ENCODE results near the gene SPAG7.

The SPAG7 gene

DNA sequence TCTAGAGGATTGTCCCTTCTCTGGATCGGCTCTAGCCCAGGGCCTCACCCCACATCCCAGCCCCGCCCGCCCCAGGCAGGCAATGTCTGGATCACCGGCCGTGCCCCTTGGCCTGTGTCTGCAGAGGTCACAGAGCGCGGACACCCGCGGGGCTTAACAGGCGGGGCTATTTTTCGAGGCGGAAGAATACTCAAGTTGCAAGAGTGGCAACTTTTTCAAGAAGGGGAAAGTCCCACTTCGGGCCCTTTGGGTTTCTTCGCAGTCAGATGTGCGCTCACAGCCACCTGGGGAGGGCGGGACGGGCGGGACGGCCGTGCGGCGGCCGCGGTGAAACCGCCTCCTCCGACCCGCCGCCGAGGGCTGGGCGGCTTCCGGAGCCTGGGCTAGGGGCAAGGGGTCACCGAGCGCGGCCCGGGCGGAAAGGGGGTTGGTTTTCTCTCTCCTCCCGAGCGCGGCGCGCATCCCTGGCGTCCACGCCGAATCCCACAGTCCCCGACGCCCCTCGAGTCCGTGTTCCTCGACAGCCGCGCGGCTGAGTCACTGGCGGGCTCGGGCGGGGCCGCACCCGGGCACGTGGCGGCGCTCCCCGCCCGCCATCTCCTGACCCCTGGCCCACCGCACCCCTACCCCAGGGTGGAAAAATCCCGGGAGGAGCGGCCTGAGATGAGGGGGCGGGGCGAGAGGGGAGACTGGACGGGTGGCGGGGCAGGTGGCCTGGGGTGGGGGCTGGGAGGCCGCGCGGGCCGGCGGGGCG is 18.1 kb downstream of the SPAG7 start:
- DNase-seq = peak; percentile 84

DNA sequence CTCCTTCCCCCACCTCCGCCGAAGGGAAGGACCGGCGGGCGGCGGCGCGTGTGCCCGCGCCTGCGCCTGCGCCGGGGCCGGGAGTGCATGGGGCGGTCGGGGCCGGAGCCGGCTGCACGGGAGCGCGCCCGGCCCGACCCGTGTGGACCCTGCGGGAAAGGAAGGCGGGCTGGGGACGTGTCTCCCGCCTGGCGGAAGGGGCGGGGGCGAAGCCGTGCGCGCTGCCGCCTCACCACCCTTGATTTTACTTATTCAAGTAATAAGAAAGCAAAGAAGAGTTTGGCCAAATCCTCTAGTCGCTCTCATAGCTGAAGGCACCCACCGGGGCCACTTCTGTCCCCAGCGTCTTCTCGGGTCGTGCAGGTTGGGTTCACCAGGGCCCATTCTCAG is 18.7 kb downstream of the SPAG7 start:
- peak; percentile 82 for DNase-seq

DNA sequence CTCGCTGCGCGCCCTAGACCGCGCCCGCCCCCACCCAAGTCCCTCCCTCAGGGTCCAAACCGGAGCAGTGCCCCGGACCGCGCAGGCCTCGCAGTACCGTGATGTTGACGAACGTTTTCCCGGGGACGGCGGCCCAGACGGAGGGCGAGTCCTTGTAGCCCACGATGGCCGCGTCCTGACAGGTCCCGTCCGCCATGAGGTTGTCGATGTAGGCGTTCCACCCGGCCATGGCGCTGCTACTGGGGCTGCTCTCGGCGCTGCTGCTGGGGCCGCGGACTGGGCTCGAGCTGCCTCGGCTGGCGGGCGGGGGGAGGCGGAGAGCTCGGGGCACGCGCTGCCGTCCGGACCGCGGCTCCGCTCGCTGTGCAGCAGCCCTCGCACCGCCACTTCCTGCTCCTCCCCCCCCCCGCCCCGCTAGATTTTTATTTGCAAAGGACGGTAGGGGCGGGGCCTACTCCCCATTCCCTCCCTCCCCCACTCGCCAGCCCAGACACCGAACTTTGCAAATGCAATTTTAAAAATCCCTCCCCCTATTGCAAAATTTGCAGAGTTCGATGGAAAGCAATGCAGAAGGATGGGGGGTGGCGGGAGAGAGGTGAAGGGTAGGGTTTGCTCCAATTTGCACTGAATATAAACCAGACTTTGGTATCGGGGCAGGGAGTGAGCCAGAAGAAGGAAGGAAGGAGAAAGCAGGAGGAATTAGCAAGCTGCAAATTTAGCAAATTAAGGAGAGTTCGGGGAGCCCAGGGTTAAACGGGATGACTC is 19.3 kb downstream of the SPAG7 start, which contains the start of gene PFN1:
PFN1 (minus strand) TSS at position 365 of the 765 bp plus-strand sequence; CDS start at position 229, 136 bp downstream.
- DNase-seq = peak; percentile 92

DNA sequence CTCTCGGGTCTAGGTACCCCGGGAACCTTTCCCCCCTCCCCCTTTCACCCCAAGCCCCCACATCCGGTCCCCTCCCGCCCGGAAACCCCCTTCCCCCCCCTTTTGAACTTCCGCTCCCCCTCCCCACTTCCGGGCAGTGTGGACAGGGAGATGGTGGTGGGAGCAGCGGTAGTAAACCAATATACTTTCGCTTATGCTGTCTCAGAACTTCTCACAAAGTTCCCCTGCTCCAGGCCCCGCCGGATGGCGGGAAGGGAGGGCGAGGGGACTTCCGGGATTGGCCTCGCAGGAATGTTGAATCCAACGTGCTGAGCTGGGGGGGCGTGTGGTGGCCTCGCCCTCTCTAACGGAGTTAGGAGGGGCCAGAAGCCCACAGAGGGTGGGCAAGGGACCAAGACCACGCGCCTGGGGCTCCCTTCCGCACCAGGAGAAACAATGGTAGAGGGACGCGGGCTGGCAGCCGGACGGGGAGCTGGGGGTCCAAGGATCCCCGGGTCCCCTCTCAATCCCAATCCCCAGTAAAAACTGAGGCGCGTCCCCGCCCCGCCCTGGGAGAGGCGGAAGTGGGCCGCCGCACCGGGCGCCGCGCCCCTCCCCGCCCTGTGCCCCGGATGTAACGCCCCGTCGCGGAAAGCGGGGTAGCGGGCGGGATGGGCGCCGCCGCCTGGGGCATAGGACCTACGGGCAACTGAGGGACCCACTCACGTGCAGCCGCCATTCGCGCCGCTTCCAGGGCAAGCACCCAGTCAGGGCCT is 20.0 kb downstream of the SPAG7 start:
- peak; percentile 58 for DNase-seq

GRCh38 chr17:4947010-4947410 is 20.6 kb downstream of the SPAG7 start:
- DNase-seq = no peak

DNA sequence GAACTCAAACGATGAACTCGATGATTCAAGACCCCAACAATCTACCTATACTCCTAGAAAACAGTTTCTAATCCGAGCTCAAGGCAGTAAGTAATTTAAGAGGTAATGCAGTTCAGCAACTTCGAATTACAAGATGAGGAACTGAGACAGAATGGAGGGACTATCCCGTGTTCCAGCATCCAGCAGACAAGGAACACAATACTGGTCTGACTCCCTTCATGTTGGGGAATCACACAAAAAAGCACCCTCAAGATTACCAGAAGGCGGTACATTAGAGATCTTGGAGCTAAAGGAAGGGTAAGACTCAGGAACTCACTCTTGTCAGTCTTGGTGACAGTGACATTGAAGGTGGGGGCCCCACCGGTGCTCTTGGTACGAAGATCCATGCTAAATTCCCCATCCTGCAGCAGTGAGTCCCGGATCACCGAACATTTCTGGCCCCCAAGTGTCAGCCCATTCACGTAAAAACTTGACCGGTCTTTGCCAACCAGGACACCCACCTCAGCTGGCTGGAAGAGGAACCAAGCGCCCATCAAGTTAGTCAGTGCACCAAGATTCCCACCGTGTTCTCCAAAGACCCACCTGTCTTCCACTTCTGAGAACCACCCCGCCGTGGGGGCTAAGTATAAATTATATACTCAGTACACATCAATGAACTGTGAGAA is 21.2 kb downstream of the SPAG7 start:
- no peak for DNase-seq

- DNase-seq = no peak
Measured at GRCh38 chr17:4945944-4946280, 21.7 kb downstream of the SPAG7 start.

- DNase-seq = peak; percentile 76
Measured at GRCh38 chr17:4945176-4945943, 22.3 kb downstream of the SPAG7 start.

DNA sequence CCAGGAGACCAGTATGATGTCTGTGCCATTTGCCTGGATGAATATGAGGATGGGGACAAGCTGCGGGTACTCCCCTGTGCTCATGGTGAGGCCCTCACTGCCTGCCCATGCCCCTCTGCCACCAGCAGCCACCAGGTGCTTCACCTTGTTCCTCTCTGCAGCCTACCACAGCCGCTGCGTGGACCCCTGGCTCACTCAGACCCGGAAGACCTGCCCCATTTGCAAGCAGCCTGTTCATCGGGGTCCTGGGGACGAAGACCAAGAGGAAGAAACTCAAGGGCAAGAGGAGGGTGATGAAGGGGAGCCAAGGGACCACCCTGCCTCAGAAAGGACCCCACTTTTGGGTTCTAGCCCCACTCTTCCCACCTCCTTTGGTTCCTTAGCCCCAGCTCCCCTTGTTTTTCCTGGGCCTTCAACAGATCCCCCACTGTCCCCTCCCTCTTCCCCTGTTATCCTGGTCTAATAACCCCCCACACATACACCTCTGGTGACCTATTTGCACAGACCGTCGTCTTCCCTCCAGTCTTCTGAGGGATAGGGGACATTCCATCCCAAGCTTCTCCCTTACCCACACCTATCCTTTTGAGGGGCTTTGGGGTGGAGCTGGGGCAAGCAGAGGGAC is 23.0 kb downstream of the SPAG7 start:
- no peak for DNase-seq

DNA sequence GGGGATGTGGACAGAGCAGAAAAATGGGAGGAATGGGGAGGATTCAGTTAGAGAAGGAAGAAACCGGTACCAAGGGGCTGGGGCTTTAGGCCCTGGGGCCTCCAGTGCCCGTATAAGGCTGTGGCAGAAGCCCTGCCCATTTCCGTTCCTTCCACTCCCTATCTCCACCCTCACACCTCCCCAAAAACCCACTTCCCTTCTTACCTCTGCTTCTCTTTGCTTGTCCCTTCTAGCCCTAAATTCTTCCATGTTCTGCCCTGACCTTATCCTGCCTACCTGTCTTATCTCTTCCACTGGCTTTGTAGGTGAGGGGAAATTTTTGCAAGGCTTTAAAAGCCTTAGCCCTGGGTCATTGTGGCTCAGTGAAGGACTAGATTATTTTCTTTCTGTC is 23.5 kb downstream of the SPAG7 start:
- DNase-seq = peak; percentile 43

GRCh38 chr17:4942760-4943508 is 24.7 kb downstream of the SPAG7 start:
- no peak for DNase-seq

DNA sequence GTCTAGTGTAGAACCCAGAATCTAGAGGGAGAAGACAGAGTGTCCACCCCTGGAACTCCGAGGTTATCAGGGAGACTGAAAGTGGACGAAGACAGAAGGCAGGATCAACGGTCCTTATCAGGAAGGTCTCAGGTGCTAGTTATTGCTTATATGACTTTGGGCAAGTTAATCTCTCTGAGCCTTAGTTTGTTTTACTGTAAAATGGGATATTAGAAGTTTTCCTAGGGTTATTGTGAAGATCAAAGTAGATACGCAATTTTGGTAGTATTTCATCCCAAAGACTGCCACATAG is 26.4 kb downstream of the SPAG7 start:
- no peak for DNase-seq

DNA sequence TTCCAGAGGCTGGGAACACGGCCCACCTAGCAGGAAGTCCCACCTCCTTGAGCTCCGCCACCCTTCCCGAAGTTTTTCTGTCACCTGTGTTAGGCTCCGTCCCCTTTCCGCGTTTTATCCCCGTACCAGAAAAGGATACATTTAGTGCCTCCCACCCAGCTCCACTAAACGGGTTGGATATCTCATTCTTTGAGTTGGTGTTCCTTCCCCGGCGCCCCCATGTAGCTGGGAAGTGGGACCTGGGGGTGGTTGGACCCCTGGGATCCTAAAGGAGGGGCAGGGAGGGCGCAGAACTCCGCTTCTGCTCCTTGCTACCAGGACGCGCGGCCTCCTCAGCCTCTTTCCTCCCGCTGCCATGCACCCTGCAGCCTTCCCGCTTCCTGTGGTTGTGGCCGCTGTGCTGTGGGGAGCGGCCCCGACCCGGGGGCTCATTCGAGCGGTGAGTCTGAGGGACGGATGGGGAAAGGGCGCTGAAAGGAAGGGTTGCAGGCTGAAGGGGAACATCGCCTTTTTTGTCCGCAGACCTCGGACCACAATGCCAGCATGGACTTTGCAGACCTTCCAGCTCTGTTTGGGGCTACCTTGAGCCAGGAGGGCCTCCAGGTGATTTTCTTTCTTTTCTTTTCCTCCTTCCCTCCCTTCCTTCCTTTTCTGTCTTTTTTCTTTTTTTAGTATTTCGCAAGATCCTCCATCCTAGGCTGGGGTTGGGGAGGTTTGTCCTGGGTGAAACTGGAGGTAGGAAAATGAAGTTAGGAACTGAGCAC is 26.9 kb downstream of the SPAG7 start:
- DNase-seq = no peak

- peak; percentile 99 for DNase-seq
Measured at GRCh38 chr17:4939796-4940554, 27.6 kb downstream of the SPAG7 start, which contains the start of the genes RNF167 and SLC25A11. Gene RNF167, plus strand, starts transcription at chr17:4940268. Its CDS starts 642 bp downstream, at chr17:4940910. Gene SLC25A11, minus strand, starts transcription at chr17:4940046. Its CDS starts 136 bp downstream, at chr17:4939910.

DNA sequence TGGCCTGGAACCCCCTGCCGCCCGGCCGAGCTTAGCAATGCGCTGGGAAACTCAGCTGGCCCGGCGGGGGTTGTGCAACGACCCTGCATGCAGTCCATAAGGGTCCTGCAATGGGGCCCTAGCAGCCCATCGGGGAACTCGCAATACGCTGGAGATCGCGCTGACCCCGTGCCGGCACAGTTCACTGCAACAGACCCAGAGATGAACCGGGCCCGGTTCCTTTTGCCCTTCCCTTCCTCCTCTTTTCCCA is 28.1 kb downstream of the SPAG7 start:
- DNase-seq = no peak

- DNase-seq = no peak
Measured at GRCh38 chr17:4938688-4939545, 28.7 kb downstream of the SPAG7 start.

DNA sequence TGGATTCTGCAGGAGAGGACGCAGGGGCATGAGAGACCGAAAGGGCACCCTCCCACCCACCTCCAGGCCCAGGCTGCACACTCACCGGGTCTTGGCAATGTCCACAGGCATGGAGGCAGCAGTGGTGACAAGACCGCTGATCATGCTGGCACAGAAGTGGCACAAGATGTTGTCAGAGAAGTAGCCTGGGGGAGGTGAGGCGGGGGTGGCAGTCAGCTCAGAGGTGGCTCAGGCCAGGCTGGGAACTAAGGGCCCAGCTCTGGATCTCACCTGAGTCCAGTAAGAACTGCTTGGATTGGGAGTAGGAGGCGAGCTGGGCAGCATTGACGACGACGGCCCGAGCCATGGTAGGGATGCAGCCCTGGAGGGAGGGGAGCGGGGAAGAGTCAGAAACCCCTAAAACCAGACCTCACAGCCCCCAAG is 29.5 kb downstream of the SPAG7 start:
- DNase-seq = no peak

DNA sequence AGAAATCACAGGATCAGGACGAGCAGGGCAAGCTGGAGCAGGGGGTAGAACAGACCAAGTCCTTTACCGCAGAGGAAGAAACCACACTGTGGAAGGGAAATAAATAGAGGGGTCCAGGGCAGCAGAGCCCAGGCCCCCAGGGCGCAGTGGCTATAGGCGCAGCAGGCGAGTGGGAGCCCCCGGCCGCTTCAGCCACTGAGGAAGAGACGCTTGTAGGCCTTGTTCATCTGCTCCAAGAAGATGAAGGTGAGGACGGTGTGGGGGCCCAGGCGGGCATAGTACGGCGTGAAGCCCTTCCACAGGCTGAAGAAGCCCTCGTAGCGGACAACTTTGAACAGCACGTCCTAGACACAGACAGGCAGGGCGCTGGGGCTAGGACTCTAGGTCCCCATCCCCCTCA is 30.1 kb downstream of the SPAG7 start:
- DNase-seq = no peak

- DNase-seq = no peak
Measured at GRCh38 chr17:4936436-4936835, 31.2 kb downstream of the SPAG7 start.
